Caco-2 (cell line): Measurements from ENCODE around the gene EIF3L. TPM values are rescaled to one million over a fixed set of nuclear protein-coding genes. Genes with fewer than 3 reads are reported as not detected.

ENCODE experiments used
- BruUV-seq: library from RNA; stranded (reverse); fragments of 400-500 nt; replicated peaks from 2 replicates; lab custom pipeline; 2021; lab: Mats Ljungman, UMichigan
- CTCF ChIA-PET: fragments of 300-600 bp; sonication (Branson Sonifier 250); formaldehyde crosslinking; loops from one replicate; lab custom pipeline; 2022; ENCODE audit warnings: antibody characterized with exemption; lab: Charles Lee
- POLR2A ChIA-PET: fragments of 300-600 bp; sonication (Branson Sonifier 250); formaldehyde crosslinking; loops from one replicate; lab custom pipeline; 2022; ENCODE audit warnings: antibody characterized with exemption; lab: Charles Lee
- DNase-seq, 2 experiments: peaks; one replicate each; pipeline versions ENCODE4 v3.0.0 to v3.0.0-alpha.2; 2020 to 2022
- H3K27me3 ChIP-seq: replicated peaks from 2 replicates; pipeline ENCODE4 v1.6.0; 2011; ENCODE audit warnings: low read length; ENCODE audit not compliant: control insufficient read depth, insufficient read depth
- H3K36me3 ChIP-seq: 2 replicates; pipeline ENCODE4 v1.5.1; 2011; ENCODE audit warnings: low read length; ENCODE audit not compliant: control insufficient read depth, insufficient read depth
- H3K4me1 ChIP-seq: fragments of 250-450 bp; sonication (Bioruptor Pico); 2 replicates; pipeline ENCODE4 v1.5.1; 2020; ENCODE audit warnings: mild to moderate bottlenecking
- H3K4me3 ChIP-seq: 2 replicates; pipeline ENCODE4 v1.5.1; 2011; ENCODE audit warnings: low read depth, mild to moderate bottlenecking, control low read depth, low read length
- H3K9me3 ChIP-seq: fragments of 250-450 bp; sonication (Bioruptor Pico); 2 replicates; pipeline ENCODE4 v1.5.1; 2020; ENCODE audit warnings: mild to moderate bottlenecking, moderate library complexity
- H3K27ac Mint-ChIP-seq: one replicate; pipeline ENCODE4 v1.8.0; 2022; ENCODE audit warnings: mixed read lengths; ENCODE audit not compliant: unreplicated experiment
- H3K27me3 Mint-ChIP-seq: one replicate; pipeline ENCODE4 v1.8.0; 2022; ENCODE audit warnings: mixed read lengths; ENCODE audit not compliant: insufficient read depth, unreplicated experiment
- H3K36me3 Mint-ChIP-seq: one replicate; pipeline ENCODE4 v1.8.0; 2022; ENCODE audit warnings: mild to moderate bottlenecking, mixed read lengths; ENCODE audit not compliant: insufficient read depth, unreplicated experiment
- H3K4me1 Mint-ChIP-seq: one replicate; pipeline ENCODE4 v1.8.0; 2022; ENCODE audit warnings: low read depth, mixed read lengths; ENCODE audit not compliant: unreplicated experiment
- H3K4me3 Mint-ChIP-seq: one replicate; pipeline ENCODE4 v1.8.0; 2022; ENCODE audit warnings: mild to moderate bottlenecking, moderate library complexity, mixed read lengths; ENCODE audit not compliant: unreplicated experiment
- H3K9me3 Mint-ChIP-seq: one replicate; pipeline ENCODE4 v1.8.0; 2022; ENCODE audit warnings: mixed read lengths; ENCODE audit not compliant: unreplicated experiment
- intact Hi-C: fragments of 100-400 bp; cut with micrococcal nuclease; formaldehyde crosslinking; loops from one replicate; pipeline ENCODE4 v1.10.0; 2022; ENCODE audit not compliant: unreplicated experiment
- total RNA-seq: library from RNA; stranded (reverse); gene quantifications from 2 replicates; pipeline ENCODE4 v1.2.3, GENCODE V29; 2022
- TF ChIP-seq, protein P1 (sequence below), 2 experiments: fragments of 200-600 bp in 1 of 2; IDR thresholded peaks; 1 replicate in 1 of 2; 2 replicates in 1 of 2; pipeline versions ENCODE4 v1.5.1 to v1.8.0; 2011 to 2022; ENCODE audit warnings: antibody characterized with exemption in 1 of 2, control low read depth in 1 of 2, inconsistent platforms in 1 of 2, low read depth in 1 of 2, low read length in 1 of 2, mild to moderate bottlenecking in 1 of 2, moderate library complexity in 1 of 2; ENCODE audit not compliant: insufficient read depth in 1 of 2, severe bottlenecking in 1 of 2, unreplicated experiment in 1 of 2

The EIF3L gene
- total RNA-seq, 1 experiment from 2014 or later = 554 TPM

DNA sequence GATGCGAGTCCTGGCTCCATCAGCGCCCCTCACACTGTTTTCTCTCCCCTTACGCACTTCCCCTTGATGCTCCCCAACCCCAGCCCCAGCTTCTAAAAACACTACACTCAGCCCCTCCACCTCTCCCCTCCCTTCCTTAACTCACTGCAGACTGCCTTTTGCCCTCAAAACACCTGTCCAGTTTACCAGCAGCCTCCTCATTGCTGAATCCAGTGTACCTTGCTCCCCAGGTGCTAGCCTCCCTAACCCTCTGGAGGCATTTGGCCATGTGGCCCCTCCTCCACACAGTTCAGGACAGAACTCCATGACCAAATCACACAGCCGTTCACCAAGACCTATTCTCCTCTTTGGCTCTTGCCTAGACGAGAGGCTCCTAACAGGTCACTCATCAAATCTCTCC lies 28.9 kb upstream of the EIF3L start:
- Histone ChIP-seq H3K36me3 (no peaks in the 10 kb centered on the region; the same call in 1 of the 2 replicates), H3K27me3 (no peaks in the 10 kb centered on the region), H3K4me3 (no peak overlapping the region), H3K4me1 (peaks cover 9% of the 10 kb centered on the region), H3K9me3 (no peaks in the 10 kb centered on the region)
- CTCF ChIA-PET = no interaction called here
- Mint-ChIP-seq H3K27ac (no peak overlapping the region), H3K4me1 (peaks cover 12% of the 10 kb centered on the region), H3K9me3 (no peaks in the 10 kb centered on the region), H3K4me3 (no peak overlapping the region), H3K27me3 (no peaks in the 10 kb centered on the region), H3K36me3 (peaks cover 24% of the 10 kb centered on the region)
- POLR2A ChIA-PET = no interaction called here
- TF ChIP-seq, protein P1, sequence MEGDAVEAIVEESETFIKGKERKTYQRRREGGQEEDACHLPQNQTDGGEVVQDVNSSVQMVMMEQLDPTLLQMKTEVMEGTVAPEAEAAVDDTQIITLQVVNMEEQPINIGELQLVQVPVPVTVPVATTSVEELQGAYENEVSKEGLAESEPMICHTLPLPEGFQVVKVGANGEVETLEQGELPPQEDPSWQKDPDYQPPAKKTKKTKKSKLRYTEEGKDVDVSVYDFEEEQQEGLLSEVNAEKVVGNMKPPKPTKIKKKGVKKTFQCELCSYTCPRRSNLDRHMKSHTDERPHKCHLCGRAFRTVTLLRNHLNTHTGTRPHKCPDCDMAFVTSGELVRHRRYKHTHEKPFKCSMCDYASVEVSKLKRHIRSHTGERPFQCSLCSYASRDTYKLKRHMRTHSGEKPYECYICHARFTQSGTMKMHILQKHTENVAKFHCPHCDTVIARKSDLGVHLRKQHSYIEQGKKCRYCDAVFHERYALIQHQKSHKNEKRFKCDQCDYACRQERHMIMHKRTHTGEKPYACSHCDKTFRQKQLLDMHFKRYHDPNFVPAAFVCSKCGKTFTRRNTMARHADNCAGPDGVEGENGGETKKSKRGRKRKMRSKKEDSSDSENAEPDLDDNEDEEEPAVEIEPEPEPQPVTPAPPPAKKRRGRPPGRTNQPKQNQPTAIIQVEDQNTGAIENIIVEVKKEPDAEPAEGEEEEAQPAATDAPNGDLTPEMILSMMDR (IDR thresholded peaks at IDR 0.05; ENCODE audit: insufficient read depth in 1 of 2, low read depth in 1 of 2, low read length in 1 of 2, severe bottlenecking in 1 of 2, unreplicated experiment in 1 of 2) = no peak
- BruUV-seq = no TSS peak
- intact Hi-C loops = no loop called here
- DNase-seq = no peak

DNA sequence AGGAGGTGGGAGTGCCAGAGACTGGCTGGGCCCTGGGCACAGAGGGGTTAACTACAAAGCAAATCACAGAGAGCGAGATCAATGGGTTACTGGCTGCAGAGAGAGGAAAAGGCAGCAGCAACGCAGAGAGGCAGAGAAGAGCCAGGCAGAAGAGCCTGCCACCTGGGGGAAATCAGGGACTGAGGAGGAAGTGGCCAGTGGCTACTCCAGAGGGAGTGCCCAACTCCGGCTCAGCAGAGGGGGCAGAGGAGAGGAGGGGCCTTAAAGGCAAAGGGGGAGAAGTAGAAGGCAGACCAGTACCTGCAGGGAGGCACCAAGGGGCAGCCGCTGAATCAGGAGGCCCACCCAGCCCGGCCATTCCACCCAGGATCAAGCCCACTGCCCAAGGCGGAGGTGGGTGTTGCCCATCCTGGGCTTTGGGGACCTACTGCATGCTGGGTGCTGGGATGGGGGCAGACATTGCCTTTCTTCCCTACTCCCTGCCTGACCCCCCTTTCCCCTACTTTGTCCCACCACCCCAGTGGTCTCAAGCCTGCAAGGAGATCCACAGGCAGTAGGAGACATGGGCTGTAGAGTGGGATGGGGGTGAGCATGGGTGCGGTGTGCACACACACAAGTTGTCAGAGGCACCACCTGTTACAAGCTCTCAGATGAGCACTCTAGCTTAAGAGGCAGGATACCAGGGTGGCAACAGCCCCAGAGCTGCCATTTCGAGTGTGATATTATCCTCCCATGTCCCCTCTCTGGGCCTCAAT lies 27.0 kb upstream of the EIF3L start:
- BruUV-seq = no TSS peak
- Histone ChIP-seq H3K4me3 (no peak overlapping the region), H3K4me1 (peaks cover 9% of the 10 kb centered on the region), H3K27me3 (no peaks in the 10 kb centered on the region), H3K9me3 (no peaks in the 10 kb centered on the region), H3K36me3 (no peaks in the 10 kb centered on the region)
- ChIA-PET POLR2A (interaction anchor here (0.5 kb wide), 1 partner anchor 18 kb away, joined by 9 read pairs; no protein-coding TSS in a partner anchor), CTCF (interaction anchor here (0.9 kb wide), 1 partner anchor 41 kb away, joined by 6 read pairs; no protein-coding TSS in a partner anchor)
- H3K9me3 Mint-ChIP-seq = no peaks in the 10 kb centered on the region
- no peaks in the 10 kb centered on the region for H3K27me3 Mint-ChIP-seq
- no peak overlapping the region for H3K4me3 Mint-ChIP-seq
- no peak for DNase-seq
- H3K27ac Mint-ChIP-seq = no peak overlapping the region
- TF ChIP-seq, protein P1 (IDR thresholded peaks at IDR 0.05; ENCODE audit: insufficient read depth in 1 of 2, low read depth in 1 of 2, low read length in 1 of 2, severe bottlenecking in 1 of 2, unreplicated experiment in 1 of 2) = no peak
- peaks cover 19% of the 10 kb centered on the region for H3K36me3 Mint-ChIP-seq
- intact Hi-C loops = no loop called here
- H3K4me1 Mint-ChIP-seq = peaks cover 12% of the 10 kb centered on the region

DNA sequence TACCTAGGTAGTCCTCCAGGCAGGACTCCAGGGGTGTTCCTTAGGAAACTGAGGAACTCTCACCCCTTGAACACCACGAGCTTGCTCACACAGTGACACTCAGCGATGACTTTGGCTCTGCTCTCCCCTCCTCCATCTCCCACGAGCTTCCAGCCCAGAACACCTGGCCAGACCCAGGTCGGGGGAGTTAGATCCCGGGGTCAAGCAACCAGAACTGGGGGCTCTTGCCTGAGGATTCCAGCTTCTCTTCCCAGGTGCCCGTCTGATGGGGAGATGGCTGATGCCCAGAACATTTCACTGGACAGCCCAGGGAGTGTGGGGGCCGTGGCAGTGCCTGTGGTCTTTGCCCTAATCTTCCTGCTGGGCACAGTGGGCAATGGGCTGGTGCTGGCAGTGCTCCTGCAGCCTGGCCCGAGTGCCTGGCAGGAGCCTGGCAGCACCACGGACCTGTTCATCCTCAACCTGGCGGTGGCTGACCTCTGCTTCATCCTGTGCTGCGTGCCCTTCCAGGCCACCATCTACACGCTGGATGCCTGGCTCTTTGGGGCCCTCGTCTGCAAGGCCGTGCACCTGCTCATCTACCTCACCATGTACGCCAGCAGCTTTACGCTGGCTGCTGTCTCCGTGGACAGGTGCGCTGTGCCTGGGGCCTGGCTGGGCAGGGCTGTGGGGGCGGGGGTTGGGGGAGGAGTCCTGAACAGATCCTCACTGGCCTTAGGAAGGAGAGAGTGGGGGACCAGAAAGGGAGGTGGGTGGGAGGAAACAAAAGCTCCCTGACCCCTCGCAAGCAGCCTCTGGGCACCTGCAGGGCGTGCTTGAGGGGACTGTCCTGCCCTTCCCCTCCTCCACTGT lies 25.9 kb upstream of the EIF3L start, which contains the start of gene GALR3:
TSS of gene GALR3 (plus strand) at position 249 of the 852 bp plus-strand sequence. CDS start at position 274, 25 bp downstream.
- no peaks in the 10 kb centered on the region for H3K9me3 ChIP-seq
- H3K36me3 ChIP-seq = no peaks in the 10 kb centered on the region
- H3K27me3 Mint-ChIP-seq = no peaks in the 10 kb centered on the region
- no peaks in the 10 kb centered on the region for H3K9me3 Mint-ChIP-seq
- no peak within 1 kb of the TSS for H3K27ac Mint-ChIP-seq
- H3K4me1 ChIP-seq = 0 out of 2 replicates have a peak, but pooled peaks cover 4% of the 10 kb centered on the region
- DNase-seq = no peak
- intact Hi-C loops = no loop called here
- H3K36me3 Mint-ChIP-seq = peaks cover 14% of the 10 kb centered on the region
- H3K27me3 ChIP-seq = no peaks in the 10 kb centered on the region
- H3K4me3 Mint-ChIP-seq = no peak within 1 kb of the TSS
- TF ChIP-seq, protein P1 (IDR thresholded peaks at IDR 0.05; ENCODE audit: insufficient read depth in 1 of 2, low read depth in 1 of 2, low read length in 1 of 2, severe bottlenecking in 1 of 2, unreplicated experiment in 1 of 2) = no peak
- no peak within 1 kb of the TSS for H3K4me3 ChIP-seq
- ChIA-PET POLR2A (no interaction called here), CTCF (interaction anchor here (0.9 kb wide), 1 partner anchor 40 kb away, joined by 6 read pairs; no protein-coding TSS in a partner anchor)
- no TSS peak for BruUV-seq
- H3K4me1 Mint-ChIP-seq = peaks cover 12% of the 10 kb centered on the region
